GM23248 (cell line): Measurements from ENCODE around the gene AKR1D1. TPM values are rescaled to one million over a fixed set of nuclear protein-coding genes. Genes with fewer than 3 reads are reported as not detected.
A peak's percentile ranks its signal among the peaks of the same experiment; 100 is the strongest.
"Not testable (repeated sequence)": the region's sequence is repeated elsewhere in the genome, so short reads cannot be mapped to it uniquely, and the experiment has no call there.

Experiments used
- DNase-seq: peaks from one replicate; pipeline ENCODE4 v3.0.0-alpha.2; 2015
- H2AFZ ChIP-seq: fragments of 200-600 bp; sonication (generic); 2 replicates; pipeline ENCODE4 v1.6.1; 2016; ENCODE audit warnings: antibody characterized with exemption
- H3F3A ChIP-seq: fragments of 200-600 bp; sonication (generic); 2 replicates; pipeline ENCODE4 v1.6.1; 2016; ENCODE audit warnings: mild to moderate bottlenecking, antibody characterized with exemption, mixed run types; ENCODE audit not compliant: insufficient read depth
- H3K27ac ChIP-seq: fragments of 200-600 bp; sonication (generic); 2 replicates; pipeline ENCODE4 v1.5.1; 2016; ENCODE audit warnings: mild to moderate bottlenecking
- H3K27me3 ChIP-seq: fragments of 200-600 bp; sonication (generic); replicated peaks from 2 replicates; pipeline ENCODE4 v1.6.1; 2016; ENCODE audit warnings: mild to moderate bottlenecking; ENCODE audit not compliant: insufficient read depth
- H3K36me3 ChIP-seq: fragments of 200-600 bp; sonication (generic); 2 replicates; pipeline ENCODE4 v1.6.1; 2016; ENCODE audit warnings: low read depth, mild to moderate bottlenecking
- H3K4me1 ChIP-seq: fragments of 200-600 bp; sonication (generic); 2 replicates; pipeline ENCODE4 v1.6.1; 2016; ENCODE audit warnings: mild to moderate bottlenecking; ENCODE audit not compliant: insufficient read depth
- H3K4me2 ChIP-seq: fragments of 200-600 bp; sonication (generic); one replicate; pipeline ENCODE4 v1.6.1; 2016; ENCODE audit warnings: mild to moderate bottlenecking; ENCODE audit not compliant: unreplicated experiment
- H3K4me3 ChIP-seq: fragments of 200-600 bp; sonication (generic); 2 replicates; pipeline ENCODE4 v1.5.1; 2016; ENCODE audit warnings: mild to moderate bottlenecking
- H3K79me2 ChIP-seq: fragments of 200-600 bp; sonication (generic); 2 replicates; pipeline ENCODE4 v1.6.1; 2016; ENCODE audit warnings: mild to moderate bottlenecking; ENCODE audit not compliant: insufficient read depth
- H3K9ac ChIP-seq: fragments of 200-600 bp; sonication (generic); 2 replicates; pipeline ENCODE4 v1.6.1; 2016; ENCODE audit warnings: mild to moderate bottlenecking
- H3K9me2 ChIP-seq: fragments of 200-600 bp; sonication (generic); 2 replicates; pipeline ENCODE4 v1.6.1; 2016; ENCODE audit warnings: mixed run types, mild to moderate bottlenecking, moderate library complexity; ENCODE audit not compliant: insufficient read depth
- H3K9me3 ChIP-seq: fragments of 200-600 bp; sonication (generic); one replicate; pipeline ENCODE4 v1.6.1; 2017; ENCODE audit warnings: low read depth
- H4K20me1 ChIP-seq: fragments of 200-600 bp; sonication (generic); 2 replicates; pipeline ENCODE4 v1.6.0; 2016; ENCODE audit not compliant: insufficient read depth
- EZH2 ChIP-seq: fragments of 200-600 bp; sonication (generic); IDR thresholded peaks from 2 replicates; pipeline ENCODE4 v1.6.1; 2018; ENCODE audit warnings: antibody characterized with exemption, mild to moderate bottlenecking; ENCODE audit not compliant: insufficient read depth, poor library complexity, severe bottlenecking
- EZH2phosphoT487 ChIP-seq: fragments of 200-600 bp; sonication (generic); IDR thresholded peaks from 2 replicates; pipeline ENCODE4 v1.6.1; 2018; ENCODE audit warnings: antibody characterized with exemption, moderate library complexity, mild to moderate bottlenecking, low read depth; ENCODE audit not compliant: insufficient read depth
- WGBS, 2 experiments: methylation state at CpG; one replicate each; pipeline ENCODE4 v1.1.6; 2015 to 2017; ENCODE audit warnings: low lambda C conversion rate in 2 of 2, low coverage in 1 of 2; ENCODE audit errors: missing lambda C conversion rate in 2 of 2; 5-methylcytosine and 5-hydroxymethylcytosine counted together
- in situ Hi-C: fragments of 300-500 bp; cut with MboI; formaldehyde crosslinking; loops from 2 replicates; pipeline ENCODE4 v1.15.0; 2020
- polyA plus RNA-seq: library from polyadenylated mRNA; unstranded; fragments of >200 nt; fragmentation: Nextera tagmentation; extraction: Ambion mirVana; gene quantifications from 2 replicates; pipeline ENCODE4 v1.2.1, GENCODE V29; 2016
- total RNA-seq: library from RNA; depleted of rRNA; stranded (reverse); fragments of >200 nt; shearing (Covaris generic); gene quantifications from 2 replicates; pipeline ENCODE4 v1.2.3, GENCODE V29; 2014

Gene AKR1D1
- total and polyA plus RNA-seq, 2 experiments from 2014 or later = not detected

GRCh38 chr7:138083859-138084258 lies 7.6 kb downstream of the AKR1D1 start:
- Histone ChIP-seq H3K27ac (no peak overlapping the region), H3K9ac (no peak overlapping the region), H3F3A (no peaks in the 10 kb centered on the region), H3K9me2 (no peaks in the 10 kb centered on the region), H3K4me3 (no peak overlapping the region), H3K36me3 (no peaks in the 10 kb centered on the region), H3K79me2 (no peaks in the 10 kb centered on the region), H3K4me1 (no peaks in the 10 kb centered on the region), H3K27me3 (no peaks in the 10 kb centered on the region), H4K20me1 (no peaks in the 10 kb centered on the region), H3K4me2 (no peak overlapping the region), H3K9me3 (no peaks in the 10 kb centered on the region), H2AFZ (no peak overlapping the region)
- WGBS, 2 experiments = 3 to 7% methylated on average over 3 of the region's 3 CpGs
- in situ Hi-C loops = no loop called here
- no peak for TF ChIP-seq EZH2
- no peak for TF ChIP-seq EZH2phosphoT487
- no peak for DNase-seq

DNA sequence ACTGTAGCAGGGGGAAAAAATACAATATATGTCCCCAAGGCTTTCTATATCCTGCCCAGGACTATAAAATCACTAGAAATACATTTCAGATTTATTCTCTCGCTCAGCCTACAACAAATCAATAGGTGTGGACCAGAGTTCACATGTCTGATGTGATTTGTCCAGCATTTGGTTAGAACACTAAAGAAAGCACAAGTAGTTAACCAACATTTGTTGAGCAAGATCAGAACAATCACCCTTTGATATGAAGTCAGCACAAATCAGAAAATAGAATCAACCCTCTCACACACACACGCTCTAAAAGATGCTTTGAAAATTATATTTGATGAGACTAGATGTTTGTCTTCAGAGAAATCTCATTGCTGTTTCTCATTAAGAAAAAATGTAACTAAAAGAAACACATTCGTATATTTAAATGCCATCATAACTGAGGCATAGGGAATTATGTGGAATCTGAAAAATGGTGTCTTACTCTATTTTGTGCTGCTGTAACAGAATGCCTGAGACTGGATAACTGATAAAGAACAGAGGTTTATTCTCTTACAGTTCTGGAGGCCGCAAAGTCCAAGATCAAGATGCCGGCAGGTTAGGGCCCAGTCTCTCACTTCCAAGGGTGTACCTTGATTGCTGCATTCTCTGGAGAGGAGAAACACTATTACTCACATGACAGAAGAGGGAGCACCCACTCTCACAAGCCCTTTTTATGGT lies 10.5 kb downstream of the AKR1D1 start:
- Histone ChIP-seq H3F3A (no peaks in the 10 kb centered on the region), H3K9me2 (no peaks in the 10 kb centered on the region), H3K9ac (no peak overlapping the region), H2AFZ (no peak overlapping the region), H3K4me3 (no peak overlapping the region), H3K79me2 (no peaks in the 10 kb centered on the region), H3K27ac (no peak overlapping the region), H3K36me3 (no peaks in the 10 kb centered on the region), H3K4me2 (no peak overlapping the region), H3K4me1 (no peaks in the 10 kb centered on the region), H4K20me1 (no peaks in the 10 kb centered on the region), H3K9me3 (no peaks in the 10 kb centered on the region), H3K27me3 (no peaks in the 10 kb centered on the region)
- in situ Hi-C loops = no loop called here
- 33 to 36% methylated on average over 5 of the region's 5 CpGs for WGBS, 2 experiments
- DNase-seq = no peak
- TF ChIP-seq EZH2phosphoT487 = no peak
- no peak for TF ChIP-seq EZH2

- Histone ChIP-seq H3K9me3 (no peaks in the 10 kb centered on the region), H3K9ac (no peak overlapping the region), H3K27ac (no peak overlapping the region), H3K36me3 (no peaks in the 10 kb centered on the region), H3F3A (no peaks in the 10 kb centered on the region), H3K4me1 (no peaks in the 10 kb centered on the region), H3K4me2 (no peak overlapping the region), H3K79me2 (no peaks in the 10 kb centered on the region), H3K4me3 (no peak overlapping the region), H2AFZ (no peak overlapping the region), H3K27me3 (no peaks in the 10 kb centered on the region), H3K9me2 (no peaks in the 10 kb centered on the region), H4K20me1 (no peaks in the 10 kb centered on the region)
- in situ Hi-C loops = no loop called here
- peak; percentile 59 for DNase-seq
- 37 to 39% methylated on average over 9 of the region's 9 CpGs for WGBS, 2 experiments
- TF ChIP-seq EZH2phosphoT487 (no peak), EZH2 (no peak)
Observed at GRCh38 chr7:138089080-138089901, 13.0 kb downstream of the AKR1D1 start.

- H3K27me3 ChIP-seq = no peaks in the 10 kb centered on the region
- no peak overlapping the region for H3K9ac ChIP-seq
- no peaks in the 10 kb centered on the region for H3F3A ChIP-seq
- no peaks in the 10 kb centered on the region for H3K9me2 ChIP-seq
- H3K4me2 ChIP-seq = no peak overlapping the region
- TF ChIP-seq EZH2 (no peak), EZH2phosphoT487 (no peak)
- no peaks in the 10 kb centered on the region for H3K4me1 ChIP-seq
- no peaks in the 10 kb centered on the region for H4K20me1 ChIP-seq
- in situ Hi-C loops = no loop called here
- H3K79me2 ChIP-seq = no peaks in the 10 kb centered on the region
- H3K4me3 ChIP-seq = no peak overlapping the region
- no peak overlapping the region for H2AFZ ChIP-seq
- 21 to 22% methylated on average over 3 of the region's 3 CpGs for WGBS, 2 experiments
- H3K36me3 ChIP-seq = no peaks in the 10 kb centered on the region
- H3K9me3 ChIP-seq = no peaks in the 10 kb centered on the region
- H3K27ac ChIP-seq = no peak overlapping the region
- DNase-seq = no peak
Observed at GRCh38 chr7:138091032-138091431, 14.8 kb downstream of the AKR1D1 start.

GRCh38 chr7:138091840-138092239 lies 15.6 kb downstream of the AKR1D1 start:
- DNase-seq, H2AFZ ChIP-seq, in situ Hi-C loops, H3K36me3 ChIP-seq, H3K4me2 ChIP-seq, H3K4me3 ChIP-seq, H3K4me1 ChIP-seq, H3K9me3 ChIP-seq, H4K20me1 ChIP-seq, H3K27me3 ChIP-seq, H3F3A ChIP-seq, H3K9ac ChIP-seq, H3K79me2 ChIP-seq, H3K27ac ChIP-seq, H3K9me2 ChIP-seq: not testable (repeated sequence)
- 36 to 38% methylated on average over 2 of the region's 2 CpGs for WGBS, 2 experiments
